CD4-positive, alpha-beta T cell treated with Interleukin-6 at 100 ng/mL for 8 hours (primary cell): Measurements from ENCODE around the gene CUL4A.
A peak's percentile ranks its signal among the peaks of the same experiment; 100 is the strongest.
"Not testable (repeated sequence)": the region's sequence is repeated elsewhere in the genome, so short reads cannot be mapped to it uniquely, and the experiment has no call there.

Source experiments
- DNase-seq: peaks from one replicate; pipeline ENCODE4 v3.0.0-alpha.2; 2020; ENCODE audit warnings: mixed read lengths, low spot score

Gene CUL4A

GRCh38 chr13:113239986-113240385 is 30.6 kb downstream of the CUL4A start:
- no peak for DNase-seq

DNA sequence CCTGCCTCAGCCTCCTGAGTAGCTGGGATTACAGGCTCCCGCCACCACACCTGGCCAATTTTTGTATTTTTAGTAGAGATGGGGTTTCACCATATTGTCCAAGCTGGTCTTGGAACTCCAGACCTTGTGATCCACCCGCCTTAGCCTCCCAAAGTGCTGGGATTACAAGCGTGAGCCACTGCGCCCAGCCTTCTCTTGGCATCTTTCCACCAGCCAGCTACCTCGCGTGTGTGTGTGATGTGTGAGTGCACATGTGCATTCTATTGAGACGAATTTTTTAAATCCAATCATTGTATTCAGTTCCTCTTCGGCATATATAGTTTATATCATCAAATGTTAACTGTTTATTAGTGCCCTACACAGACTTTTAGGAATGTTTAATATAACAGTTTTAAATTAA is 32.2 kb downstream of the CUL4A start:
- DNase-seq = not testable (repeated sequence)

DNA sequence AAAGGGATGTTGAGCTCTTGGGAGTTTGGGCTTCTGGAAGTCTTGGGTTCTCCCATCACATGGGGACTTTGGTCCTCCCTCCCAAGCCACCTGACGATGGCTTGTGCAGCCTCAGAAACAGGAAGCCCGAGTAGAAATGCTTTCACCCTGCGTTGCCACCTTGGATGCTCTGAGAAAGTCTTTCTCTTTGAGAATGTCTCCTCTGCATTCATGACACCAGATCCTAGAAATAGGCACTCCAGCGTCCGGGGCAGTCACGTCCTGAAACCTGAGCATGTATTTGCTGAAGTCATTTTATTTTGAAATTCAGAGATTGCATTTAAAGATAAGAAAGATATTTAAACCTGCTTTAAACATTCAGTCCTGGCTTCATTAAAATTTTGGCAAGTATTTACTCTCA is 34.4 kb downstream of the CUL4A start:
- DNase-seq = no peak

- no peak for DNase-seq
Measured at GRCh38 chr13:113245849-113246796, 36.7 kb downstream of the CUL4A start.

- DNase-seq = no peak
Measured at GRCh38 chr13:113252516-113253095, 43.2 kb downstream of the CUL4A start.

DNA sequence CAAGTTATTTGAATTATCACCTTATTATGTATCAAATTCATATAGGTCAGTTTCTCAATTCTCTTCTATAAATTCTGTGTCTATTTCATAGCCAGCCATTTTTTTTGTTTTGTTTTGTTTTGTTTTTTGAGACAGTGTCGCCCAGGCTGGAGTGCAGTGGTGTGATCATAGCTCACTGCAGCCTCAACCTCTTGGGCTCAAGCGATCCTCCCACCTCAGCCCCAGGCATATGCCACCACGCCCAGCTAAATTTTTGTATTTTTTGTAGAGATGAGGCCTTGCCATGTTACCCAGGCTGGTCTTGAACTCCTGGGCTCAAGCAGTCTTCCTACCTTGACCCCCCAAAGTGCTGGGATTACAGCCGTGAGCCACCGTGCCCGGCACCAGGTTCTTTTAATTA is 48.5 kb downstream of the CUL4A start:
- not testable (repeated sequence) for DNase-seq

DNA sequence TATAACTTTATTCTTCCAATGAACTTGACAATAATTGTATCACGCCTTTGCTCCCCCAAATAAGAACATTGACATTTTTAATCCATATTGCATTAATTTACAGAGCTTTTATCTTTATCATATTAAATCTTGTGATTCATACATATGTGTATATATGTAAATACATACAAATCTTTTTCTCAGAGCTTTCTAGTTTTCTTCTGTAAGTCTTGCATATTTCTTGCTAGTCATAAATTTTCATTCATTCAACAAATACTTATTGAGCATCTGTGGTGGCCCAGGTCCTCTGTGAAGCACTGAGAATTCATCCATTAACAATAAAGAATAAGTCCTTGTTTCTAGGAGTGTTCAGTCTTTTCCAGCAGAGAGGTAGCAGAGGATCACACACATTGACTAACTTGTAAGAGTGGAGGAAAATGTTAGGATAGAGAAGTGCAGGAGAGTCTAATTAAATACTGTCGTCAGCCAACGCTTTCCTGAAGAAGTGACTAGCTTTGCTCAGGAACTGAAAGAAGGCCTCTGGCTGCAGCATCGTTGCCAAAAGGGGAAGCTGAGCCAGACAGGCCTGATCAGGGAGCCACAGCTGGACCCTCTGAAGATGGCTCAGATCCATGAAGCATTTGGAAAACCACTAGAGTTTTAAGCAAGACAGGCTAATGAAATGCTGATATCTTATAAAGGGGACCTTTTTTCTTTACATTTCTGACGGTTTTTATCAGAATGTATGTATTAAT is 49.1 kb downstream of the CUL4A start:
- no peak for DNase-seq

DNA sequence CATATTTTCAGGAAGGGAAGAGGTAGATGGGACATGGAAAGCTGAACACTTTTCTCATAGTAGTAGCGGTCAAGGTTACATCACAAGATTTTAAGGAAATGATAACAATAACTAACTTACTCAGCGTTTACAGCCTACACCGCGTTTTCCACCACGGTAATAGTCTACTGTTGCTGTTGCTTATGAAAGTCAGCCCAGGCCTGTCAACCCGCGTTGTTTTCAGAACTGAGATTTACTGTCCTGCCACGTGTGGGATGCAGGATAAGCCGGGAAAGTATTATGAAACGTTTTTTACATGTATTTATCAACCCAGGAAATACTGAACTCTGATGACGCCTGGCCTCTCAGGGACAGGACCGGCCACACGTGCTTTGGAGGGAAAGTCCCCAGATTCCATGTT is 51.6 kb downstream of the CUL4A start:
- no peak for DNase-seq

DNA sequence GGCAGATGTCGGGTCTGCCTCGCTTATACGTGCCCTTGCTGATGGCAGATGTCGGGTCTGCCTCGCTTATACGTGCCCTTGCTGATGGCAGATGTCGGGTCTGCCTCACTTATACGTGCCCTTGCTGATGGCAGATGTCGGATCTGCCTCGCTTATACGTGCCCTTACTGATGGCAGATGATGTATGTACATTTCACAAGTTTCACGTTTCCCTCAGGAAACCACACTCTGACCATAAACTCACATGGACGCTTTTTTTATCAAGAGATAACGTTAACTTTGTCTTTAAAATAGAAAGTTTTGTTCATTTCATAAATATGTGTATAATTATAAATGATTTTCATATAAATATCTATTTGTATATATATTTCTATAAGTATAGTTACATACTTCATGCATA is 53.6 kb downstream of the CUL4A start:
- not testable (repeated sequence) for DNase-seq

- DNase-seq = no peak
Measured at GRCh38 chr13:113267642-113268405, 58.4 kb downstream of the CUL4A start.

DNA sequence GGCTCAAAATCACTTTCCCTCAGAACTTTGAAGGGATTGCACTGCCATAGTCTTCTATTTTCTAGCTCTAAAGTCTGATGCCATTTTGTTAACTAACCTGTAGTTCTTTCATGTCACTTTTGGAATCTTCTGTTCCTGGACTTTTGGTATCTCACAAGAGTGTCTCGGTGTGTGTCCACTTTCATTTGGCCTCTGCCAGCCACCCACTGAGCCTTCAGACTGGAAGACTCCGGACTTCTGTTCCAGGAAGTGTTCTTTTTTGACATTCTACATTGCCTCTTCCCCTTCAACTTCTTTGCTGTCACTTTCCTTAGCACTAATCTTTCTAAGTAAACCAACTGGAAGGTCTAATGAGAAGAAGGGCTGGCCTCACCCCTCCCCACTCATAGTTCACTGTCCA is 62.6 kb downstream of the CUL4A start:
- no peak for DNase-seq

GRCh38 chr13:113272701-113273181 is 63.3 kb downstream of the CUL4A start:
- no peak for DNase-seq

DNA sequence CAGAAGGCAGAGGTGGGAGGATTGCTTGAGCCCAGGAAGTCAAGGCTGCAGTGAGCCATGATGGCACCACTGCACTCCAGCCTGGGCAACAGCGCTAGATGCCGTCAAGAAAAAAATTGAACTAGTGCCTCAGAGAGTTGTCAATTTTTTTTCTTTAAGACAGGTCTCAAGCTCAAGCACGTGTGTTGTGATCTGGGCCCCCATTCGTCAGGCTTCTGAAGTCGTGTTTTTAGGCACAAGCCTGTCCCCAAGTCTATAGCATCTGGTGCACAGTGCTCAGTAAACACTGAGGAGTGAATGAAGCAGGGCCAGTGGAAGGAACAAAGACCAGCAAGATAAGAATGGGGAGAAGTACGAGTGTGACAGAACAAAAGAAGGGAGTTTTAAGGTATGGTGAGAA is 63.9 kb downstream of the CUL4A start:
- no peak for DNase-seq

- DNase-seq = no peak
Measured at GRCh38 chr13:113273851-113274590, 64.6 kb downstream of the CUL4A start.

- DNase-seq = no peak
Measured at GRCh38 chr13:113274721-113275120, 65.3 kb downstream of the CUL4A start.

- DNase-seq = peak; percentile 12
Measured at GRCh38 chr13:113275387-113275786, 66.0 kb downstream of the CUL4A start.

GRCh38 chr13:113280126-113280525 is 70.7 kb downstream of the CUL4A start:
- DNase-seq = no peak

GRCh38 chr13:113283904-113284303 is 74.5 kb downstream of the CUL4A start:
- no peak for DNase-seq

DNA sequence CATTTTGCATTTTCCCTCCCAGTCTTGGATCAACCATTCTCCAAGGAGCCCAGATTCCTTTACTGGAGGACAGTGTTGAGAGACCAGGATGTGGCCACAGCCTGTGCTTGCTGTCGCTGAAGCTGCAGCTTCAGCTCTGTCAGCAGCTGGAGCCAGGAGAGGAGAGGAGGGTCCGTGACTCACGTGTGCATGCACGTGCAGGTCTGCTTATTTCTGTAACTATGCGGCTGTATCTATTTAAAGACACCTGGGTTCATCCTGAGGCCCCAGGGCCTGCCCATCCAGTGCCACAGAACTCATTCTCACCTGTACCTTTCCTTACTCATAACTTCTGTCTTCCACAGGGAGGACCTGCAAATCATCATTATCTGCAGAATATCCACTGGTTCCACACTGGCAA is 79.5 kb downstream of the CUL4A start:
- no peak for DNase-seq

GRCh38 chr13:113291129-113291528 is 81.7 kb downstream of the CUL4A start:
- no peak for DNase-seq
